Measurements from ENCODE around the gene UPF3A. TPM values are rescaled to one million over a fixed set of nuclear protein-coding genes. Genes with fewer than 3 reads are reported as not detected.
"Not testable (repeated sequence)": the region's sequence is repeated elsewhere in the genome, so short reads cannot be mapped to it uniquely, and the experiment has no call there.

Gene UPF3A
- total RNA-seq, 6 donors from 2014 or later, result 27.5 to 117 (median 48.6) TPM

DNA sequence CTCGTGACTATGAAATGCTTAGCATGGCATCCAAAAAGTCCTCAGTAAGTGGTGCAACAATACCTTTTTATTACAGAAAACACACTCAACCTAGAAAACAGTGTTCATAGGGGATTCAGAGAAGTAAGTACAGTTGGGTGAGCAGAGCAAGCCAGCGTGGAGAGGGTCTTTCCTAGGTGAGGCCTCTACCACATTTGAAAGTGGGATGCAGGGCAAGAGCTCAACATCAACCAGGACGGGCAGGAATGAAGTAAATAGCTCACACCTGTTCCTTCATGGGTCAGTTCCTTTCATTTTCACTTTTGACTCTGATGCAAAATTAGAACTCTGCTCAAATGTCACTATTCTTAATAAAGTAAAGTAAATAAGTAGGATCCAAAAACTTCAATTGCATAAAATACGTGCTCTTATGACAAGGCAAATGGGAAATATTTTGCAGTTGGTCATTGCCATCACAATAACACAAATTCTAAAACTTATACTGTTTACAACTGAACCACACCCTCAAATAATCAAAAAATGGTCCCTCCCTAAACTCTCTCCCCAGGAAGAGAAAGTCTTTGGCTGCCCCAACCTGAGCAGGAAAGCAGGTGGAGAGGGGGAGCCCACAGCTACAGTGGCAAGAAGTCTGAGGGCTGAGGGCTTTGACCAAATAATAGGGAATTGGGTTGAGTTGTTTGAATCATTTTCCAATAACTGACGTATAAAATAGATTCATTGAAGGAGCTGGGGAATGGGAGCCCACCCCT is 53.1 kb downstream of the UPF3A start:
- Histone ChIP-seq H3K27me3 (no peaks in the 10 kb centered on the region), H3K36me3 (no peaks in the 10 kb centered on the region), H3K27ac (no peak overlapping the region), H3K4me1 (no peaks in the 10 kb centered on the region), H3K4me3 (no peak overlapping the region), H3K9me3 (no peaks in the 10 kb centered on the region)
- DNase-seq (no peak), ATAC-seq (ENCODE audit: low FRiP score in 2 of 2) (no peak)
- TF ChIP-seq POLR2A (IDR thresholded peaks at IDR 0.05) (no peak), POLR2AphosphoS5 (IDR thresholded peaks at IDR 0.05) (no peak), EP300 (IDR thresholded peaks at IDR 0.05) (no peak)
- TF ChIP-seq, protein P1, sequence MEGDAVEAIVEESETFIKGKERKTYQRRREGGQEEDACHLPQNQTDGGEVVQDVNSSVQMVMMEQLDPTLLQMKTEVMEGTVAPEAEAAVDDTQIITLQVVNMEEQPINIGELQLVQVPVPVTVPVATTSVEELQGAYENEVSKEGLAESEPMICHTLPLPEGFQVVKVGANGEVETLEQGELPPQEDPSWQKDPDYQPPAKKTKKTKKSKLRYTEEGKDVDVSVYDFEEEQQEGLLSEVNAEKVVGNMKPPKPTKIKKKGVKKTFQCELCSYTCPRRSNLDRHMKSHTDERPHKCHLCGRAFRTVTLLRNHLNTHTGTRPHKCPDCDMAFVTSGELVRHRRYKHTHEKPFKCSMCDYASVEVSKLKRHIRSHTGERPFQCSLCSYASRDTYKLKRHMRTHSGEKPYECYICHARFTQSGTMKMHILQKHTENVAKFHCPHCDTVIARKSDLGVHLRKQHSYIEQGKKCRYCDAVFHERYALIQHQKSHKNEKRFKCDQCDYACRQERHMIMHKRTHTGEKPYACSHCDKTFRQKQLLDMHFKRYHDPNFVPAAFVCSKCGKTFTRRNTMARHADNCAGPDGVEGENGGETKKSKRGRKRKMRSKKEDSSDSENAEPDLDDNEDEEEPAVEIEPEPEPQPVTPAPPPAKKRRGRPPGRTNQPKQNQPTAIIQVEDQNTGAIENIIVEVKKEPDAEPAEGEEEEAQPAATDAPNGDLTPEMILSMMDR (IDR thresholded peaks at IDR 0.05), result no peak
- WGBS, 2 donors, result 60 to 76% methylated on average over 5 of the region's 5 CpGs

- not testable (repeated sequence) for ATAC-seq (ENCODE audit: low FRiP score in 2 of 2); DNase-seq; H3K4me1 ChIP-seq; H3K27ac ChIP-seq; H3K27me3 ChIP-seq; H3K36me3 ChIP-seq; H3K4me3 ChIP-seq; H3K9me3 ChIP-seq
- 83 to 89% methylated on average over 1 of the region's 1 CpG for WGBS, 2 donors
Observed at GRCh38 chr13:114336457-114336856, 55.1 kb downstream of the UPF3A start.

GRCh38 chr13:114338959-114339358 is 57.6 kb downstream of the UPF3A start:
- Histone ChIP-seq H3K27ac (no peak overlapping the region), H3K36me3 (no peaks in the 10 kb centered on the region), H3K4me1 (peaks cover 0 to 6% (median 0%) of the 10 kb centered on the region in 4 donors), H3K9me3 (no peaks in the 10 kb centered on the region), H3K4me3 (no peak overlapping the region), H3K27me3 (no peaks in the 10 kb centered on the region)
- ATAC-seq (ENCODE audit: low FRiP score in 2 of 2) (no peak), DNase-seq (no peak)
- WGBS, 2 donors, result 83 to 92% methylated on average over 3 to 5 of the region's 5 CpGs
- TF ChIP-seq, protein P1 (IDR thresholded peaks at IDR 0.05), result no peak
- no peak for TF ChIP-seq POLR2A (IDR thresholded peaks at IDR 0.05)
- no peak for TF ChIP-seq EP300 (IDR thresholded peaks at IDR 0.05)
- no peak for TF ChIP-seq POLR2AphosphoS5 (IDR thresholded peaks at IDR 0.05)

GRCh38 chr13:114339857-114340534 is 58.6 kb downstream of the UPF3A start:
- no peaks in the 10 kb centered on the region for H3K36me3 ChIP-seq
- WGBS, 2 donors, result 45% methylated on average over 9 to 10 of the region's 10 CpGs
- ATAC-seq (ENCODE audit: low FRiP score in 2 of 2) (no peak), DNase-seq (no peak)
- no peak overlapping the region for H3K4me3 ChIP-seq
- H3K4me1 ChIP-seq, result peaks cover 0 to 6% (median 0%) of the 10 kb centered on the region in 4 donors
- TF ChIP-seq EP300 (IDR thresholded peaks at IDR 0.05), result no peak
- no peak for TF ChIP-seq POLR2AphosphoS5 (IDR thresholded peaks at IDR 0.05)
- TF ChIP-seq POLR2A (IDR thresholded peaks at IDR 0.05), result no peak
- TF ChIP-seq, protein P1 (IDR thresholded peaks at IDR 0.05), result peak in 5 of 6 experiments; percentile 24 to 44 (median 36)
- H3K27me3 ChIP-seq, result no peaks in the 10 kb centered on the region
- no peak overlapping the region for H3K27ac ChIP-seq
- no peaks in the 10 kb centered on the region for H3K9me3 ChIP-seq

- H3K4me3 ChIP-seq, result peak overlapping the region in 1 of 4 donors; percentile 9
- H3K9me3 ChIP-seq, result no peaks in the 10 kb centered on the region
- TF ChIP-seq POLR2A (IDR thresholded peaks at IDR 0.05) (no peak), POLR2AphosphoS5 (IDR thresholded peaks at IDR 0.05) (no peak), EP300 (IDR thresholded peaks at IDR 0.05) (no peak)
- TF ChIP-seq, protein P1 (IDR thresholded peaks at IDR 0.05), result no peak
- ATAC-seq (ENCODE audit: low FRiP score in 2 of 2) (no peak), DNase-seq (no peak)
- H3K27ac ChIP-seq, result no peak overlapping the region
- no peaks in the 10 kb centered on the region for H3K36me3 ChIP-seq
- 51 to 62% methylated on average over 14 of the region's 14 CpGs for WGBS, 2 donors
- no peaks in the 10 kb centered on the region for H3K27me3 ChIP-seq
- peaks cover 0 to 6% (median 0%) of the 10 kb centered on the region in 4 donors for H3K4me1 ChIP-seq
Observed at GRCh38 chr13:114341003-114341777, 59.8 kb downstream of the UPF3A start.

DNA sequence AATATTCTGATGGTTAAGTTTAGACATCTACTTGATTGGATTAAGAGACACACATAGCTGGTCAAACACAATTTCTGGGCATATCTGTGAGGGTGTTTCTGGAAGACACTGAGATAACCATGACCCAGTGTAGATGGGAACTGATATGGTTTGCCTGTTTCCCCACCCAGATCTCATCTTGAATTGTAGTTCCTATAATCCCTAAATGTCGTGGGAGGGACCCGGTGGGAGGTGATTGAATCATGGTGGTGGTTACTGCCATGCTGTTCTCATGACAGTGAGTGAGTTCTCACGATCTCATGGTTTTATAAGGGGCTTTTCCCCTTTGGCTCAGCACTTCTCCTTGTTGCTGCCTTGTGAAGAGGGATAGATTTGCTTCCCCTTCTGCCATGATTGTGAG is 65.9 kb downstream of the UPF3A start:
- H3K4me3 ChIP-seq; H3K27me3 ChIP-seq; H3K9me3 ChIP-seq; H3K27ac ChIP-seq; DNase-seq; ATAC-seq (ENCODE audit: low FRiP score in 2 of 2); H3K4me1 ChIP-seq; H3K36me3 ChIP-seq: not testable (repeated sequence)
- 56 to 62% methylated on average over 3 of the region's 3 CpGs for WGBS, 2 donors

Data from upper lobe of left lung (tissue), 6 donors.